ENCODE measurements around the gene TM2D3.

TM2D3 gene

GRCh38 chr15:101652098-101652785 is at the start of gene TM2D3:
Gene TM2D3, minus strand, starts transcription at chr15:101652381. Its CDS starts 20 bp downstream, at chr15:101652361.
- Histone ChIP-seq H3F3A (ENCODE audit: insufficient read depth, low read length) (peaks cover 14% of the 10 kb centered on the region), H3K9me2 (replicated peaks; ENCODE audit: insufficient read depth, low read length) (no peaks in the 10 kb centered on the region), H3K36me3 (replicated peaks; ENCODE audit: insufficient read depth, low read length) (peaks cover 8% of the 10 kb centered on the region; the same call in 1 of the 2 replicates), H2AFZ (ENCODE audit: low read length) (peak within 1 kb of the TSS; percentile 86), H4K20me1 (ENCODE audit: insufficient read depth, low read length) (no peaks in the 10 kb centered on the region), H3K27me3 (replicated peaks; ENCODE audit: insufficient read depth, low read length) (no peaks in the 10 kb centered on the region), H3K4me3 (ENCODE audit: low read length) (peak within 1 kb of the TSS; percentile 77), H3K4me2 (ENCODE audit: low read depth, low read length) (peak within 1 kb of the TSS; percentile 94), H3K9me3 (replicated peaks; ENCODE audit: insufficient read depth, low read length) (no peaks in the 10 kb centered on the region), H3K4me1 (ENCODE audit: low read length) (peaks cover 20% of the 10 kb centered on the region; the same call in 1 of the 2 replicates), H3K79me2 (ENCODE audit: low read length) (peaks cover 56% of the 10 kb centered on the region), H3K9ac (ENCODE audit: low read length) (peak within 1 kb of the TSS; percentile 77), H3K27ac (ENCODE audit: low read length) (peak within 1 kb of the TSS; percentile 86)
- DNase-seq: peak; percentile 94
- TF ChIP-seq CTCF (IDR thresholded peaks at IDR 0.05; ENCODE audit: low read length) (peak; percentile 64), EZH2phosphoT487 (IDR thresholded peaks at IDR 0.05; ENCODE audit: low read length) (no peak)

- no peak for DNase-seq
- Histone ChIP-seq H3K36me3 (replicated peaks; ENCODE audit: insufficient read depth, low read length) (no peaks in the 10 kb centered on the region), H3K27ac (ENCODE audit: low read length) (no peak overlapping the region)
Observed at GRCh38 chr15:101698314-101698713, 46.1 kb upstream of the TM2D3 start.

GRCh38 chr15:101697488-101697887 is 45.3 kb upstream of the TM2D3 start:
- H3K9me2 ChIP-seq (replicated peaks; ENCODE audit: insufficient read depth, low read length): no peaks in the 10 kb centered on the region
- no peak for DNase-seq
- H3F3A ChIP-seq (ENCODE audit: insufficient read depth, low read length): no peaks in the 10 kb centered on the region
- no peaks in the 10 kb centered on the region for H3K79me2 ChIP-seq (ENCODE audit: low read length)
- no peaks in the 10 kb centered on the region for H3K36me3 ChIP-seq (replicated peaks; ENCODE audit: insufficient read depth, low read length)
- H3K27me3 ChIP-seq (replicated peaks; ENCODE audit: insufficient read depth, low read length): no peaks in the 10 kb centered on the region
- H3K27ac ChIP-seq (ENCODE audit: low read length): no peak overlapping the region
- H3K4me1 ChIP-seq (ENCODE audit: low read length): no peaks in the 10 kb centered on the region
- H3K9me3 ChIP-seq (replicated peaks; ENCODE audit: insufficient read depth, low read length): no peaks in the 10 kb centered on the region
- no peak overlapping the region for H3K4me2 ChIP-seq (ENCODE audit: low read depth, low read length)
- H2AFZ ChIP-seq (ENCODE audit: low read length): no peak overlapping the region
- no peak overlapping the region for H3K9ac ChIP-seq (ENCODE audit: low read length)
- no peak overlapping the region for H3K4me3 ChIP-seq (ENCODE audit: low read length)
- H4K20me1 ChIP-seq (ENCODE audit: insufficient read depth, low read length): no peaks in the 10 kb centered on the region
- TF ChIP-seq CTCF (IDR thresholded peaks at IDR 0.05; ENCODE audit: low read length) (no peak), EZH2 (optimal IDR thresholded peaks at IDR 0.05; ENCODE audit: low read depth, low read length) (no peak), EZH2phosphoT487 (IDR thresholded peaks at IDR 0.05; ENCODE audit: low read length) (no peak)

More at GRCh38 chr15:101698314-101698713, 46.1 kb upstream of the TM2D3 start:
- Histone ChIP-seq H3K9ac (ENCODE audit: low read length) (no peak overlapping the region), H3K79me2 (ENCODE audit: low read length) (no peaks in the 10 kb centered on the region), H3K9me2 (replicated peaks; ENCODE audit: insufficient read depth, low read length) (no peaks in the 10 kb centered on the region), H3K9me3 (replicated peaks; ENCODE audit: insufficient read depth, low read length) (no peaks in the 10 kb centered on the region), H3F3A (ENCODE audit: insufficient read depth, low read length) (no peaks in the 10 kb centered on the region), H4K20me1 (ENCODE audit: insufficient read depth, low read length) (no peaks in the 10 kb centered on the region), H3K4me3 (ENCODE audit: low read length) (no peak overlapping the region), H2AFZ (ENCODE audit: low read length) (no peak overlapping the region), H3K27me3 (replicated peaks; ENCODE audit: insufficient read depth, low read length) (no peaks in the 10 kb centered on the region), H3K4me2 (ENCODE audit: low read depth, low read length) (no peak overlapping the region), H3K4me1 (ENCODE audit: low read length) (no peaks in the 10 kb centered on the region)
- no peak for TF ChIP-seq CTCF (IDR thresholded peaks at IDR 0.05; ENCODE audit: low read length)
- no peak for TF ChIP-seq EZH2phosphoT487 (IDR thresholded peaks at IDR 0.05; ENCODE audit: low read length)
- TF ChIP-seq EZH2 (optimal IDR thresholded peaks at IDR 0.05; ENCODE audit: low read depth, low read length): no peak
